ENCODE data around the gene LRP2. TPM values are rescaled to one million over a fixed set of nuclear protein-coding genes. Genes with fewer than 3 reads are reported as not detected.

Gene LRP2
- polyA plus RNA-seq, 1 donor (not counting 4 experiments of a cell fraction or from before 2014, with no cell fraction given), result not detected

GRCh38 chr2:169110419-169110818, 251.9 kb downstream of the LRP2 start:
- no peaks in the 10 kb centered on the region for H3K36me3 ChIP-seq (ENCODE audit: control insufficient read depth in 2 of 2, extremely low read depth in 1 of 2, insufficient read depth in 2 of 2, low read length in 2 of 2)
- no peak overlapping the region for H3K27ac ChIP-seq (ENCODE audit: control insufficient read depth, insufficient read depth, low read length)
- no peak overlapping the region for H2AFZ ChIP-seq (ENCODE audit: control insufficient read depth, low read length)
- no peak overlapping the region for H3K4me2 ChIP-seq (ENCODE audit: control insufficient read depth, extremely low read depth, insufficient read depth, low read depth, low read length)
- no peaks in the 10 kb centered on the region for H3K9me3 ChIP-seq (ENCODE audit: control insufficient read depth, low read depth, low read length)
- H4K20me1 ChIP-seq (ENCODE audit: control insufficient read depth, extremely low read depth, insufficient read depth, low read length), result no peaks in the 10 kb centered on the region
- H3K4me3 ChIP-seq (ENCODE audit: control insufficient read depth in 2 of 3, extremely low read depth in 1 of 3, insufficient read depth in 2 of 3, low read depth in 1 of 3, low read length in 3 of 3), result no peak overlapping the region
- peaks cover 3% of the 10 kb centered on the region for H3K4me1 ChIP-seq (ENCODE audit: control insufficient read depth, extremely low read depth, insufficient read depth, low read length)
- H3K9ac ChIP-seq (ENCODE audit: control insufficient read depth, extremely low read depth, insufficient read depth, low read length), result no peak overlapping the region
- TF ChIP-seq CTCF (optimal IDR thresholded peaks at IDR 0.05 in 1 of 3, IDR thresholded peaks at IDR 0.05 in 1 of 3, conservative IDR thresholded peaks at IDR 0.05 in 1 of 3; ENCODE audit: extremely low read depth in 1 of 3, insufficient read depth in 2 of 3, low read length in 3 of 3), result no peak
- no peak for TF ChIP-seq EZH2 (IDR thresholded peaks at IDR 0.05; ENCODE audit: low read length)
- DNase-seq (ENCODE audit: low read depth, low spot score), result no peak
- no peaks in the 10 kb centered on the region for H3K79me2 ChIP-seq (ENCODE audit: control insufficient read depth, insufficient read depth, low read length)
- no peaks in the 10 kb centered on the region for H3K9me1 ChIP-seq (ENCODE audit: control insufficient read depth, extremely low read depth, insufficient read depth, low read length)
- dilution Hi-C loops (cut with MboI; ENCODE audit: extremely low pct_ligation_motif_present, low sequenced_read_pairs), result no loop called here
- no peaks in the 10 kb centered on the region for H3K27me3 ChIP-seq (ENCODE audit: control insufficient read depth, extremely low read depth, insufficient read depth, low read length)
- FAIRE-seq, result no peak

GRCh38 chr2:169109502-169110409, 252.6 kb downstream of the LRP2 start:
- Histone ChIP-seq H3K9me3 (ENCODE audit: control insufficient read depth, low read depth, low read length) (no peaks in the 10 kb centered on the region), H3K36me3 (ENCODE audit: control insufficient read depth in 2 of 2, extremely low read depth in 1 of 2, insufficient read depth in 2 of 2, low read length in 2 of 2) (no peaks in the 10 kb centered on the region), H3K27me3 (ENCODE audit: control insufficient read depth, extremely low read depth, insufficient read depth, low read length) (no peaks in the 10 kb centered on the region), H4K20me1 (ENCODE audit: control insufficient read depth, extremely low read depth, insufficient read depth, low read length) (no peaks in the 10 kb centered on the region), H3K4me3 (ENCODE audit: control insufficient read depth in 2 of 3, extremely low read depth in 1 of 3, insufficient read depth in 2 of 3, low read depth in 1 of 3, low read length in 3 of 3) (no peak overlapping the region), H3K9me1 (ENCODE audit: control insufficient read depth, extremely low read depth, insufficient read depth, low read length) (no peaks in the 10 kb centered on the region), H2AFZ (ENCODE audit: control insufficient read depth, low read length) (no peak overlapping the region), H3K4me2 (ENCODE audit: control insufficient read depth, extremely low read depth, insufficient read depth, low read depth, low read length) (peak overlapping the region; percentile 13), H3K79me2 (ENCODE audit: control insufficient read depth, insufficient read depth, low read length) (no peaks in the 10 kb centered on the region), H3K9ac (ENCODE audit: control insufficient read depth, extremely low read depth, insufficient read depth, low read length) (no peak overlapping the region), H3K4me1 (ENCODE audit: control insufficient read depth, extremely low read depth, insufficient read depth, low read length) (peaks cover 3% of the 10 kb centered on the region), H3K27ac (ENCODE audit: control insufficient read depth, insufficient read depth, low read length) (no peak overlapping the region)
- FAIRE-seq, result peak; percentile 17
- TF ChIP-seq CTCF (optimal IDR thresholded peaks at IDR 0.05 in 1 of 3, IDR thresholded peaks at IDR 0.05 in 1 of 3, conservative IDR thresholded peaks at IDR 0.05 in 1 of 3; ENCODE audit: extremely low read depth in 1 of 3, insufficient read depth in 2 of 3, low read length in 3 of 3) (peak; percentile 79 to 87 (median 82)), EZH2 (IDR thresholded peaks at IDR 0.05; ENCODE audit: low read length) (no peak)
- peak; percentile 23 for DNase-seq (ENCODE audit: low read depth, low spot score)
- dilution Hi-C loops (cut with MboI; ENCODE audit: extremely low pct_ligation_motif_present, low sequenced_read_pairs), result no loop called here

Data from keratinocyte (primary cell).